AG04449 (cell line): ENCODE results near the gene ACACB.

Experiments
- CTCF ChIA-PET: fragments of 350-600 bp; formaldehyde crosslinking; extraction: SDS; loops from one replicate; lab custom pipeline; 2021; ENCODE audit warnings: antibody characterized with exemption; lab: Yijun Ruan, JAX
- POLR2A ChIA-PET: fragments of 400-600, 350-600 bp; formaldehyde crosslinking; extraction: SDS; loops from one replicate; lab custom pipeline; 2020; ENCODE audit warnings: antibody characterized with exemption, inconsistent platforms; lab: Yijun Ruan, JAX
- DNase-seq: peaks from one replicate; pipeline ENCODE4 v3.0.0-alpha.2; 2010; ENCODE audit warnings: low read depth, low spot score
- H3K4me3 ChIP-seq: 2 replicates; pipeline ENCODE4 v1.5.1; 2011; ENCODE audit warnings: low read depth, mild to moderate bottlenecking, control low read depth, low read length
- CTCF ChIP-seq: IDR thresholded peaks from one replicate; pipeline ENCODE4 v1.5.1; 2011; ENCODE audit warnings: mild to moderate bottlenecking, moderate library complexity, low read length, control low read depth, inconsistent platforms; ENCODE audit not compliant: insufficient read depth; ENCODE audit errors: missing control alignments

Gene ACACB

GRCh38 chr12:109214131-109214530 is 97.7 kb downstream of the ACACB start:
- POLR2A ChIA-PET, result no interaction called here
- CTCF ChIA-PET, result no interaction called here
- H3K4me3 ChIP-seq, result no peak overlapping the region
- no peak for TF ChIP-seq CTCF
- no peak for DNase-seq

- ChIA-PET POLR2A (no interaction called here), CTCF (no interaction called here)
- no peak for TF ChIP-seq CTCF
- no peak for DNase-seq
- no peak overlapping the region for H3K4me3 ChIP-seq
Observed at GRCh38 chr12:109218996-109219395, 102.6 kb downstream of the ACACB start.

- no peak overlapping the region for H3K4me3 ChIP-seq
- ChIA-PET POLR2A (no interaction called here), CTCF (no interaction called here)
- DNase-seq, result no peak
- no peak for TF ChIP-seq CTCF
Observed at GRCh38 chr12:109219938-109220337, 103.6 kb downstream of the ACACB start.

- no peak overlapping the region for H3K4me3 ChIP-seq
- no peak for DNase-seq
- POLR2A ChIA-PET, result no interaction called here
- CTCF ChIA-PET, result no interaction called here
- TF ChIP-seq CTCF, result no peak
Observed at GRCh38 chr12:109221277-109221931, 105.0 kb downstream of the ACACB start.

- CTCF ChIA-PET, result no interaction called here
- POLR2A ChIA-PET, result no interaction called here
Observed at GRCh38 chr12:109222062-109222461, 105.7 kb downstream of the ACACB start.

GRCh38 chr12:109222496-109222895 is 106.1 kb downstream of the ACACB start:
- DNase-seq, result no peak
- POLR2A ChIA-PET, result no interaction called here
- no peak for TF ChIP-seq CTCF
- H3K4me3 ChIP-seq, result no peak overlapping the region
- CTCF ChIA-PET, result no interaction called here

More at GRCh38 chr12:109222062-109222461, 105.7 kb downstream of the ACACB start:
- no peak overlapping the region for H3K4me3 ChIP-seq
- no peak for DNase-seq
- no peak for TF ChIP-seq CTCF
